Measurements from ENCODE around the gene XPO6.

Gene XPO6

DNA sequence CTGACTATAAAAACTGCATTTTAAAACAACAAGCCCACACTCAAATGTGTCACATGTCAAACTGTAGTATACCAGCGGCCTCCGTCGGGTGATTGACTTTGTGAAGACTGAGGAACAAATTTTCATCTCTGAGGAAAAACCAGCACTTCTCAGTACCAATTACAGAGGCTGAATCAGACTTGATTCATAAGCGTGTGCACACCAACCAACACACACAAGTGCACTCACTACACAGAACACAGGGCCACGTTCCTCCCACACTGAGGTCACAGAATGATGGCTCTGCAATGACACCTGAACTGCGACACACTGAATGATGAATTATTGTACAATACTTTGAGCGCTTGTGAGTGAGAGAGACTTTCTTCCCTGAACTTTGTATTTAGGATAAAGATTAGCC lies 29.6 kb downstream of the XPO6 start:
- no peak for DNase-seq

DNA sequence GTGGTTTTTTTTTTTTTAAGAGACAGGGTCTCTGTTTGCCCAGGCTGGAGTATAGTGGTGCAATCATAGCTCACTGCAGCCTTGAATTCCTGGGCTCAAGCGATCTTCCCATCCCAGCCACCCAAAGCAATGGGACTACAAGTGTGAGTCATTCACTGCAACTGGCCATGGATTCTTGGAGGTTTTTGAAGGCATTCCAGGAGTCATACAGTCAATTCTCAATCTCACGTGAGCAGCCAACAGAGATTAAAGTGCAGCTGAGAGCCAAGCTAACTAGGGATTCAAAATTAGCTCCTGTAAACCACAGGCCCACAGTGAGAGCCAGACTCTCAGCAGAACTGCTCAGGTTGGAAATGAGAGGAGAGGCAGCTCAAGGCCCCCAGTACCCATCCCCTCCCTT lies 30.2 kb downstream of the XPO6 start:
- DNase-seq, result no peak

DNA sequence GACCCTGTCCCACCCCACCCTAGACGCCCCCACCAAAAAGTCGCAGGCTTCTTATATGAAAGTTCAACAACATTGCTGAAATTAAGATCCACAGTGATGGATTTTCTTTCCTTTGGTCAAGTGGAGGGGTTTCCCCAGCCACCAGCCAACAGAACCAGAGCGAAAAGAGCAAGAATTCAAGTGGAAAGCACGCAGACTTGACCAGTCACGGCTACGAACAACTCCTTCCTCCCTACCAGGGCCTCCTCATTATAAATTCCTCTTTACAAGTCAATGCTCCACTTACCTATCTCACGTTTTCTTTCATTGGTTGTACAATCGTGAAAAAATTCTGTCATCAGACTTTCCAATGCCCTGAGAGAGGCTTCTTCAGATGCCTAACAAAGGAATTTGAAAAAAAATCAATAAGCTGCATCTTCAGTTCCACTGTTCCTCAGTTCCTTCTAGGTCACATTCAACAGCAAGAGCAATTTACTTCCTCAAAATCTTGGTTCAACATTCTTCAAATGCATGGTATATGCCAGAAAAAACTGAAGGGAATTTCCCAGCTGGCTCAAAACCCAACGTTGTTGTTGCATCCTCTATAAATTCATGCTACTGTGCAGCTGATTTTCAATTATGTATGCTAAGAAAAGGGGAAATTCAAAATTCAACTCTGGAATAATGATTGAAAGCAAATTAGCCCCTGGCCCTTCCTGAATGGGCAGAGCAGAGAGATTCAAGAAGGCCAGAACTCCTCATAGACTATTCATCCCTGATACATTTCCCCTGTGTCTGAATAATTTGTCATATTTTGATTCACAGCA lies 30.9 kb downstream of the XPO6 start:
- DNase-seq, result no peak

DNA sequence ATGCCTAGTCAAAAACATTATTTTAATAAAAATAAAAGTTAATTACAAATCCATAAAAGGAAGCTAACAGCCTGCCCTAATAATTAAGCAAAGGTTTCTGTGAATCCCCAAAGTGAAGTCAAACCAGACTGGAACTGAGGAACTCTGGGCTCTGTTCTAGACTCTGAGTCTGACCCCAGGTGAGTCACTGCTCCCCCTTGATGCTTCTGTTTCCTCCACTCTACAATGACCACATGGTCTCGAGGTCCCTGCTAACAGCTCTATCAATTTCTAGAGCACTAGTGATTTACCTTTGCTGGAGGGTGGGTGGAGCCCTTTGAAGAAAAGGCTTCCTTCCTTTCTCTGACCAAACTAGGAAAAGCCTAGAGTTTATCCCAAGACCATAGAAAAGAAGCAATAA lies 32.4 kb downstream of the XPO6 start:
- DNase-seq, result no peak

DNA sequence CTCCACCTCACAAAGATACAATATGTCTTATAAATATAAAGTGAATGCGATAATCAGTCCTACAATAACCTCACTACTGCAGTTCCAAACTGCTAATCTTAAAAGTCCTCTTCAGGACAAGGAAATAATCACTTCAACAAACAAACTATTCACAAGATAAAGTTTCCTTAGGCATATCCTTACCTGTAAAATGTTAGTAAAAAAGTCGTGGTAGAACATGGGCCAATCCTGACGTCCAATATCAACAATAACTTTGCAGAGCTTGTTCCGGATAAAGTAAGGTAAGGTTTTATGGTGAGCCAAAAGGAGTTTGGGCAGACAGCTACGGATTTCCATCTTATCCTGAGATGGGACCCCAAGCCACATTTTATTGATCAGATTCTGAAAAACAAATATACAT lies 36.0 kb downstream of the XPO6 start:
- no peak for DNase-seq

DNA sequence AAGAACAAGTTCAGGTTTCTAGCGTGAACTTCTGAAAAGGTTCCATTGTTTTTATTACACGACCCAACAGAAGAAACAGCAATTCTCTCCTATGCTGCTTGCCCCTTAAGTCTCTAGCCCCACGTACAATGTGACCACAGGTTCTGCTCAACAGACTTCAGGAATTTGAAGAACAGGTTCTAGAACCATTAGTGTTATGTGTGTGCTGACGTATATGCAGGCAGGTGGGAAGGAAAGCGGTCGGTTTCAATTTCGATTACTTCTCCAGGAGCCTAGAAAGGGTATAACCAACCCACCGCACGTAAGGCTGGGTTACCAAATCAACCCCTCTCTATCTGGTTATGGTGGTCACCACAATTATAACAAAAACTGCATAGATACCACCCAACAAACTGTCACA lies 39.4 kb downstream of the XPO6 start:
- no peak for DNase-seq

DNA sequence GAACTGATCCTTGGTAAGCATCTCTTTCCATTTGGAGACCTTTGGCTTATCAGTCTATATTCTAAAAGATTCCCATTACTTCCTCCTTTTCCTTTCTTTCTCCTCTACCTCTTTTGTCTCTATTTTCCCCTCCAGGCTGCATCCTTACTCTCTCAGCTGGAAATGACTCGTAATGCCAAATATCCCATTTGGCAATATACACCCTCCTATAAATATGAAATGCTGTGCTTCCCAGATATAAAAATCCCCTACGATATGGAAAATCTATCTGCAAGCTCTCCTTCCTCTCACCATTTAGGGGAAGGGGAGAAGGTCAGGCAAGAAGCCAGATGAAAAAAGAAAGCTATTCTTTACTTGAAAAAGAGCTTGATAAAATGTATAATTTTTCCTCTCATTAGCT lies 39.9 kb downstream of the XPO6 start:
- no peak for DNase-seq

DNA sequence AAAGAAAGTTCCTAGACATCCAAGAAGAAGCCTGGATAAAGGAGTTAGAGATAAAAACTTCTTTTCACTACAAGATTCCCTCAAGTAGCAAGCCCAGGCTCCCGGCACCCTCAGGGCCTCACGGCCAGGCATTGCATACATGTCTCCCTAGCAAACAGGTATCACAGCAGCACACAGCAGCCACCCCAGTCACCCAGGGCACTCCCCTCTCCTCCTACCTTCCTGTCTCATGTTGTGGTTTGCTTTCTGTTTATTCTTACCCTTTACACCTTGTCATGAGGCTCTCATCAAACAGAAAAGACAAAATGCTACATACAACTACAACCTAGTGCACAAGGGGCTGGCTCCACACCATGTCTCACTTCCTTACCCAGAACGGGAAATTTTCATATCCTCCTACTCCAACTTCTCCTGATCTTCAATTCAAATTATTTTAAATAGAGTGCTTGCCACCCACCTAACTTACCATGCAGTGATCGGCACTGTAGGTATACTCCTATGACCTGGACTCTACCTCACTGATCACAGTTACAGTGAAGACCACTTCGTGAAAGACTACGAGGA lies 42.7 kb downstream of the XPO6 start:
- no peak for DNase-seq

DNA sequence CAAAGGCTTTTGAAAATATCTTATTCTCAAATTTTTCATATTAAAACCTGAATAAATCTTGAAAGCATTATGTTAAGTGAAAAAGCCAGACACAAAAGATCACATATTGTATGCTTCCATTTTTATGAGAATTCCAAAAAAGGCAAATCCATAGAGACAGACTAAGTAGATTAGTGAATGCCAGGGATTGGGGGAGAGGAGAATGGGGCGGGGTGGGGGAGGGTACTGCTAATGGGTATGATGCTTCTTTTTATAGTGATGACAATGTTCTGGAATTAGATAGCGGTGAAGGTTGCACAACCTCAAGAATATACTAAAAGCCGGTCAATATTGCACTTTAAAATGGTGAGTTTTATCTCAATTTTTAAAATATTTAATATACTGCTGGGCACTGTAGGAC lies 44.0 kb downstream of the XPO6 start:
- DNase-seq, result no peak

DNA sequence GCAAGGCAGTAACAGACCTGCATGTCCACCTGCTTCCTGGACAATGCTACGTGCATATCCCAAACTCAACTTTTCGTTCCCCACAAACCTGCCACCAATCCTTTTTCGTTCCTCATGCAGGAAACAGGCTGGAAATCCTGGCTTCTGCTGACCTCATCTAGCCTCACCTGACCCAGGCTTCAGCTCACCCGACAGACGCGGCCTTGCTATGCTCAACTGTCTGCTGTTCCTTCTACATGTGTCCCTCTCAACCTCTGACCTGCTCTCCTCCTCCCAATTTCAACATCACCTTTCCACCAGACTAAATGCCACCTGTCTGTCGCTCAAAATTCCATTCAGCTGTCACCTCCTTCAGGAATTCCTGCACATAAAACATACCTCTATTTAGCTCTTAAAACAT lies 44.5 kb downstream of the XPO6 start:
- no peak for DNase-seq

DNA sequence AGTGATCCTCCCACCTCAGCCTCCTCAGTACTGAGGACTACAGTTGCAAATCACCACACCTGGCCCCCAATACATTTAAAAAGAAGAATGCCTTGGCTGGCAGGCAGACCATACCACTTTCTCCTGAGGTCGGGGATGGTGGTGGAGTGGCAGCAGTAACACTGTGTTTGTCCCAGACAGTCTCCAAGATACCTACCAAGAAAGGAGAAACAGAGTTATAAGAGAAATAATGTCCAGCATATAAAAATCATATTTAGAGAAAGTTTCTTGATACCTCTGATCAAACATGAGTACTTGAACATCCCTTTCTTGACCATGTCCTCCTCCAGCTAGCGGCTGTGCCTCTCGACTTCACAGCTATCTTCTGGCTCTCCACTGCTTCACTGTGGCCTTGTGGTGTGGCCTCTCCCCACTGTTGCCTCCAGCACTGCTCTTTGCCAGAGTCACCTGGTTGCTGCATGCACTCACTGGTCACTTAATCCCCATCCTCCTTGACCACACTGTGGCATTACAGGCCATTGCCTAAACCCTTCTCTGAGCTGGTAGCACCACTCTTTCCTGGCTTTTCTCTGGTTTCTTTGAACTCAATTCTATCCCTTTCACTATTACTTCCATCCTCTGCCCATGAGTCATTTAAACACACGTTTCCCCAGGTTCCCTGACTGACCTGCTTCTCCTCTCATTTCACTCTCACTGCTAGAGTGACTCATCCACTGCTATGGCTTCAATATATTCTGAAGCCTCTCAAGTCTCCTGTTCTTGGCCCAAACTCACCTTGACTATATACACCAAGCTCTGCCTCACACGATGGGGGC lies 45.2 kb downstream of the XPO6 start:
- no peak for DNase-seq

DNA sequence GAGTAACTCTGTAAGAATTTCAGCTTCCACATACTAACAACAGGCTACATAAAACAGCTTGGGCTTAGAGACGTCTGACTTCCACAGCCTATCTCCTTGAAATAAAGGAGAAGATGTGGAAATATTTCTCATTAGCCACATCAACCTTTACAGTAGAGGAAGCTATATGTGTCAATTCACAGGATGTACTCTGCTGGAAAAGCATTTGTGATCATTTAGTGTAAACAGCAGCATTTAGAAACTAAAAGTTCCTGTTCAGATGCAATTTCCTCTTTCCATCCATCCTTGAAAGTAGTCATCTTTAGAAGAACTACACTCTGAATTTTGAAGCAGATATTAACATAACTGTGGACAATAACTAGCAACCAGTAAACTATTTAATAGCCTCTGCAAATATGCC lies 46.2 kb downstream of the XPO6 start:
- no peak for DNase-seq

DNA sequence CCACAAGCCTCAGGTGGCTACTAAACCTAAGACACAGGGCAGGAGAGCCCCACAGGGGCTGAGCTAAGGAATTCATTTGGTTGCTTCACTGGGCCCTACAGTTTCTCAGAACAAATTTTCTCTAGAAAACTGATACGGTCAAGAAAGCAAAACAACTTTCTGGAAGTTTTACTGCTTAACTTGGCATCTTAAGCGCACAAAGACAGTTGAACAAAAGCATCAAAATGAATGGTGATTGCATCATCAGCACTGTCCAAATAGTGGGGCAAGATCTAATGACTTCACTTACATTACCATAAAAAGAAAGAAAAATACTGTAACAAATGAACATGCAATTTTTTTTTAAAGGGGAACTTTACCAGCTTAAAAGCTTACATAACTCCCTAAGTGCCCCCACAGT lies 47.6 kb downstream of the XPO6 start:
- DNase-seq, result no peak

DNA sequence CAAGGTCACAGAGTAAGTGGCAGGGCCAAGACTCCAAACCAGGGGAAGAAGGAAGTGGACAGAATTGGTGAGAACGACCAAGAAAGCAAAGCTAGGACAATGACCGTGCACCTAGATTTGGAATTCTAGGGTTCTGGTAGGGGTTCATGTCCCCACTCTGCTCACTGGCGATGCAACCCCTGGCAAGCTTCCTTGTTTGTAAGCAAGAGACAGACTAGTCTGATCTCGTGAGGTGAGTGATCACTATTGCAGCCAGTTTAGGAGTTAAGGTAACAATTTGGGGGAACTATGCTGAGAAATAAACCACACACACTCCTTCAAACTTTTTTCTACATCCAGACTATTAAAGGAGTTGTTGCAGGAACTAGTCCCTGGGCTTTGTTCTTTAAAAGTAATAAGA lies 48.1 kb downstream of the XPO6 start:
- DNase-seq, result no peak

DNA sequence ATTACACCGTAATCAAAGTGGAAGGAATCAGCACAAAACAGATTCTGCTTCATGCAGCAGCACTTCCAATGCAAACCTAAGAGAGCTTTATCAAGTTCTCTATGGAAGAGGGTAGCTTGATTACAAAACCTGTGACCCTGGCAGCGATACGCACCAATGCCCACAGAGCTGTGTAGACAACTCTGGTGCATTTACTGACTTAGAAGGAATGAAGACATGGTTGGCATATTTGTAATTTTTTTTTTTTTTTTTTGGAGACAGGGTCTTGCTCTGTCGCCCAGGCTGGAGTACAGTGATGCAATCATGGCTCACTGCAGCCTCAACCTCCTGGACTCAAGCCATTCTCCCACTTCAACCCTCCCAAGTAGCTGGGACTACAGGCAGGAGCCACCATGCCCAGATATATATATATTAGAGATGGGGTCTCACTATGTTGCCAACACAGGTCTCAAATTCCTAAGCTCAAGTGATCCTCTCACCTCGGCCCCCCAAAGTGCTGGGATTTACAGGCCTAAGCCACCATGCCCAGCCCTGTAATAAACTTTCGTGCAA lies 49.4 kb downstream of the XPO6 start:
- DNase-seq, result no peak

DNA sequence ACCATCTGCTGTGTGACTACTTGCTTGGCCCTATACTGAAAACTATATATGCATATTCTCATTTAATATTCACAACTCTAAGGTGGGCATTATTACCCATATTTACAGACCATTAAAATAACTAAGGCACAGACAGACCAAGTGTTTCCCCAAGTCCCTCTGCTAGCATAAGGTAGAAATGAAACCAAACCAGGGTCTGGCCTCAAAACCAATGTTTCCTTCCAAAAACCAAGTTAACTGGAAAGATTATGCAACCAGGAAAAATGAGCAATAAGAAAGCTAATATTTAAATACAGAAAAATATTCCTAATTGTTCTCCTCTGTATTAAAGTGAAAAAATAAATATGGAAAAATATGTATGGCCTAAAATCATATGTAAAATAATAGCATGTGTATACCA lies 50.1 kb downstream of the XPO6 start:
- no peak for DNase-seq

DNA sequence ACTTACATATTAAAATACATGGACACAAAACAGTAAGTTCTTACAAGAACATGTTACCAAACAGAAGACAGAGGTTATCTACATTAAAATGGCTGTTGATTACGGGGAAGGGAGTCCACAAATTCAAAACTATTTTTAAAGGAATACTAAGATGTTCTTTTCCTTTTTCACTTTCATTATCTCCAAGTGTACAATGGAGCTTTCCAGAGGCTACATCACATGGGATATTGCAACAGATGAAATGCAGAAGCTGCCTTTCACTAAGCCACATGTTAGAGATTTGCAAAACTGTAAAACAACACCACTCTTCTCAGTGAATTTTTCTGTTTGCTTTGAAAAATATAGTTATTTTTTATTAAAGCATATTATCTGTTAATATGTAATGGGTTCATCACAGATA lies 53.6 kb downstream of the XPO6 start:
- DNase-seq, result no peak

DNA sequence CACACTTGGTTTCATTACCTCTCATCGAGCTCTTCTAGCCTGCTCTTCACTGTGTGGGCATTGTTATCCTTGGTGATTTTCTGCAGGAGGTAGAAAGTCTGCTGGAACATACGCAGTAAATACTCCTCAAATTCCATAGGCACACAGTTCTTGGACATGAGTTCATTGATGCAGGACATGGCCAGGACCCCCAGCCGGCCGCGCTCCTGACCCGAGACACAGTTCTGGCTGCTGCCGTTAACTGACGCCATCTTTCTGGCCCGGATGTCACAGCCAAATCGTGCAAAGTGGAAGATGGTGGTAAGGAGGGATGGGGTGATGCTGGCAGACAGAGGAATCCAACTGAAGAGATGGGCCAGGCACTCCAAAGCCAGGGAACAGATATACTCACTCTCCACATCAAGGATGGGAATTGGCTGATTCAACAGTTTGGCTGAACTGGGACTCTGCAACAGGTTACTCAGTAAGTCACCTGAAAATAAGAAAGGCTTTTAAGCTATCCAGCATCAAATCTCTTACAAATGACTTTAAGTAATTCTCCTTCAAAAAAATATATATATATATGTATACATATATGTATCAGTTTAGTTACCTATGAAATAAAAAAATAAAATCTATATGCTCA lies 55.6 kb downstream of the XPO6 start:
- DNase-seq, result no peak

DNA sequence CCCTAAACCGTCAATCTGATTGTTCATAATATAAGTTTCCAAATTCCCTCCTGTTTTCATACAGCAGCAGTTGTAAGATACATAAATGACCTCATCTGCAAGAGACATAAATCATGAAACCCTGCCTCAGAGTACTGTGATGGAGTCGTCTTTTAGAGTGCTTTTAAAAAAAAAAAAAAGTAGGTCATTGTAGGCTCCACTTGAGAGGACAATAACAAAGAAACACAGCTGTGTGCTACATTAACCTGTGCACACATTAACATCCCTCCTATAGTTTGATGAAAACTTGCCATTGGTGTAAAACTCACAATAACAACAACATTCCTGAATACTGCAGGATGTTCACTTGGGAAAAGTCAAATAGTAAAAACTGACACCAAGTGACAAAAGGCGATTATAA lies 56.5 kb downstream of the XPO6 start:
- peak; percentile 42 for DNase-seq

DNA sequence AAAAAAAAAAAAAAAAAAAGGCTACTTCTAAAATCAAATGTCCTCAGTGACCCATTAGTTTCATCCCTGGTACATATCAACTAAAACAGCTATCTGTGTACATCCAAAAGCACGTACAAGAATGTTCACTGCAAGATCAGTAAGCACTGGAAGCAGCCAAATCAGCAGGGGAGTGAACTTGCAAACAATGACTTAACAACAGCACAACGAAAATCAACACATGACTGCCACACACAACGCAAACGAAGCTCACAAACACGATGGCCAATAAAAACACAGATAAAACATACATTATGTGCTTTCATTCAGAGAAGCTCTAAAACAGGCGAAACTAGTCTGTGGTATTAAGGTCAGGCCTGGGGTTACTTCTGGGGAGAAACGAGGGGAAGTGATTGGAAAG lies 60.6 kb downstream of the XPO6 start:
- DNase-seq, result no peak

DNA sequence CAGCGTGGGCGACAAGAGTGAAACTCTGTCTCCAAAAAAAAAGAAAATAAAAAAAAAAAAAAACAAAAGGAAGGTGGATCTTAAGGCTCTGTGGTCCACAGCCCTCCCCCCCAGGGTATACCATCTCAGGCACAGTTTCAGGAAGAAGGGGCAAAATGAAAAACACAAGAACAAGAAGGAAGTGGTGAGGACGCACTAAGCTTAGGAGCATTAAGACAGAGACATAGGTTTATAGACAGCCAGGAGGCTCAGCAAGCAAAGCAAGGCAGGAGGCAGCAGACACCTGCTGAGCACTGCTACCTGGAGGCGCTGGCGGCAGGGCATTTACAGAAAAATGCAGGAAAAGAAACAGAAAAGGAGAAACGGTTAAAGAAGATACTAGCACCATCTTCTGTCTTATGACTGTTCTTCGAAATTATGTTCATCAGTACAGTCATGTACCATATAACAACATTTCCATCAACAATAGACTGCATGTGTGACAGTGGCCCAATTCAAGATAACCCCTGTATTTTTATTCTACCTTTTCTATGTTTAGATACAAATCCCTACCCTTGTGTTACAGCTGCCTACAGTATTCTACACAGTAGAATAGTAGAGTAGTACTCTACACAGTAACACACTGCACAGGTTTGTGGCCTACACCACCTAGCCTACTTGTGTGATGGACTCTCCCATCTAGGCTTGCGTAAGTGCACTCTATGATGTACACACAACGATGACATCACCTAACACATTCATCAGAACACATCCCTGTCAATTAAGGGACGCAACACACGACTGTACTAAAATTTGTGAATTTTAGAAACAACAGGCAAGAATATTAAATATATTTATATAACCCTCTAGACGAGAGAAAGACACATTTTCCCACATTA lies 62.5 kb downstream of the XPO6 start:
- DNase-seq, result no peak

DNA sequence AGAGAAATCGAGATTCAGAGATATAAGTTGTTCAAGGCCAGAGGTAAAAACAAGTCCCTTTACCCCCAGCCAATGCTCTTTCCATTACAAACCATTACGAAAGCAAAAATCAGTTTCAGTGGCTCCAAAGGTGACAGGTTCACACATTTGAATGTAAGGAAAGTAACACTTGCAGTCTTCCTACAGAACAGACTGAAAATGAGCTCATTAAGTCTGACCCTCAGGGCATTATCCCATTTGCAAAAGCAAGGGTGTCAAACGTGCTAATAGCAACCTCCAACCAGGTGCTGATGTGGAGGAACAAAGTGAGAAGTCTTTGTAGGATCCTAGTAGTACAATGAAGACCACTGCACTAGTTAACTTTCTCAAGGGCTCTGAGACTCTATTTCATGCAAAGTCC lies 65.2 kb downstream of the XPO6 start:
- DNase-seq, result no peak
